GM23338 (cell line): ENCODE measurements around the gene AGBL2.

Source experiments
- EZH2 ChIP-seq: fragments of 200-600 bp; sonication (generic); IDR thresholded peaks from one replicate; pipeline ENCODE4 v1.8.0; 2017; ENCODE audit warnings: antibody characterized with exemption, mild to moderate bottlenecking, low read depth; ENCODE audit not compliant: unreplicated experiment
- EZH2phosphoT487 ChIP-seq: fragments of 200-600 bp; sonication (generic); IDR thresholded peaks from one replicate; pipeline ENCODE4 v1.8.1; 2018; ENCODE audit warnings: antibody characterized with exemption; ENCODE audit not compliant: unreplicated experiment
- POLR2AphosphoS5 ChIP-seq: IDR thresholded peaks from 2 replicates; pipeline ENCODE4 v1.6.1; 2016; ENCODE audit warnings: antibody characterized with exemption, low read depth
- TF ChIP-seq, protein P1 (sequence below), 2 experiments: fragments of 200-600 bp in 1 of 2; sonication (generic) in 1 of 2; conservative IDR thresholded peaks; 2 replicates each; pipeline versions ENCODE4 v1.5.1 to v1.6.1; 2016 to 2017; ENCODE audit warnings: antibody characterized with exemption in 2 of 2, low read depth in 2 of 2, mild to moderate bottlenecking in 2 of 2, moderate library complexity in 1 of 2

DNA sequence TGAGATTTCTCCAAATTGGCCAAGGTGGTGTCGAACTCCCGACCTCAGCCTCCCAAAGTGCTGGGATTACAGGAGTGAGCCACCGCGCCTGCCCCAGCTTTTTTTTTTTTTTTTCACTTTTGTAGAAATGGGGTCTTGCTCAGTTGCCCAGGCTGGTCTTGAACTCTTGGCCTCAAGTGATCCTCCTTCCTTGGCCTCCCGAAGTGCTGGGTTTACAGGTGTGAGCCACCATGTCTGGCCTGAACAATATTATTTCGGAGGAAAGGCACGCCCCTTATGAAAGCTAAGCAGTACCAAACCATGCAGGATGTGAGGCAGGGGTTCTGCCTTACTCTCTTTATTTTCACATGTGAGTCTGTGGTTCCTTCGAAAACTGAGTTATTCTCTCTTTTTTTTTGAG lies 88.9 kb downstream of the AGBL2 start:
- TF ChIP-seq POLR2AphosphoS5: no peak
- TF ChIP-seq, protein P1, sequence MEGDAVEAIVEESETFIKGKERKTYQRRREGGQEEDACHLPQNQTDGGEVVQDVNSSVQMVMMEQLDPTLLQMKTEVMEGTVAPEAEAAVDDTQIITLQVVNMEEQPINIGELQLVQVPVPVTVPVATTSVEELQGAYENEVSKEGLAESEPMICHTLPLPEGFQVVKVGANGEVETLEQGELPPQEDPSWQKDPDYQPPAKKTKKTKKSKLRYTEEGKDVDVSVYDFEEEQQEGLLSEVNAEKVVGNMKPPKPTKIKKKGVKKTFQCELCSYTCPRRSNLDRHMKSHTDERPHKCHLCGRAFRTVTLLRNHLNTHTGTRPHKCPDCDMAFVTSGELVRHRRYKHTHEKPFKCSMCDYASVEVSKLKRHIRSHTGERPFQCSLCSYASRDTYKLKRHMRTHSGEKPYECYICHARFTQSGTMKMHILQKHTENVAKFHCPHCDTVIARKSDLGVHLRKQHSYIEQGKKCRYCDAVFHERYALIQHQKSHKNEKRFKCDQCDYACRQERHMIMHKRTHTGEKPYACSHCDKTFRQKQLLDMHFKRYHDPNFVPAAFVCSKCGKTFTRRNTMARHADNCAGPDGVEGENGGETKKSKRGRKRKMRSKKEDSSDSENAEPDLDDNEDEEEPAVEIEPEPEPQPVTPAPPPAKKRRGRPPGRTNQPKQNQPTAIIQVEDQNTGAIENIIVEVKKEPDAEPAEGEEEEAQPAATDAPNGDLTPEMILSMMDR (conservative IDR thresholded peaks at IDR 0.05; ENCODE audit: low read depth in 2 of 2): no peak
- TF ChIP-seq EZH2: no peak
- no peak for TF ChIP-seq EZH2phosphoT487
